PFSK-1 (cell line): ENCODE results near the gene SLC2A10.

ENCODE experiments used
- FOXP2 ChIP-seq: optimal IDR thresholded peaks from 2 replicates; pipeline ENCODE3; 2011; ENCODE audit warnings: borderline replicate concordance, control low read depth, inconsistent platforms; ENCODE audit not compliant: insufficient read depth; ENCODE audit errors: extremely low read length, extremely low read depth
- POLR2AphosphoS5 ChIP-seq: IDR thresholded peaks from 2 replicates; pipeline ENCODE4 v1.6.1; 2012; ENCODE audit warnings: low read depth, mild to moderate bottlenecking, control low read depth, low read length, moderate library complexity
- REST ChIP-seq, 2 experiments: IDR thresholded peaks; 2 replicates each; pipeline versions ENCODE4 v1.6.1 to v1.8.0; 2011 to 2012; ENCODE audit warnings: low read depth in 2 of 2, low read length in 2 of 2, control low read depth in 1 of 2, inconsistent platforms in 1 of 2, mild to moderate bottlenecking in 1 of 2, moderate library complexity in 1 of 2; ENCODE audit not compliant: insufficient read depth in 1 of 2
- SIN3A ChIP-seq: IDR thresholded peaks from 2 replicates; pipeline ENCODE4 v1.6.1; 2012; ENCODE audit warnings: mild to moderate bottlenecking, low read length, moderate library complexity, borderline replicate concordance; ENCODE audit not compliant: insufficient read depth
- TAF1 ChIP-seq: IDR thresholded peaks from 2 replicates; pipeline ENCODE4 v1.6.1; 2012; ENCODE audit warnings: low read length, control low read depth, borderline replicate concordance; ENCODE audit not compliant: insufficient read depth

Gene SLC2A10

GRCh38 chr20:46703435-46703834, 6.0 kb upstream of the SLC2A10 start:
- TF ChIP-seq FOXP2 = no peak

GRCh38 chr20:46704714-46705377, 4.6 kb upstream of the SLC2A10 start:
- TF ChIP-seq SIN3A = no peak
- TF ChIP-seq REST (IDR thresholded peaks at IDR 0.05; ENCODE audit: insufficient read depth in 1 of 2, low read depth in 2 of 2, low read length in 2 of 2) = no peak
- no peak for TF ChIP-seq TAF1
- TF ChIP-seq POLR2AphosphoS5 = no peak
- no peak for TF ChIP-seq FOXP2

- TF ChIP-seq FOXP2 (no peak), SIN3A (no peak), REST (IDR thresholded peaks at IDR 0.05; ENCODE audit: insufficient read depth in 1 of 2, low read depth in 2 of 2, low read length in 2 of 2) (no peak)
Measured at GRCh38 chr20:46705378-46705729, 4.1 kb upstream of the SLC2A10 start.

GRCh38 chr20:46706242-46706641, 3.2 kb upstream of the SLC2A10 start:
- TF ChIP-seq POLR2AphosphoS5 (no peak), REST (IDR thresholded peaks at IDR 0.05; ENCODE audit: insufficient read depth in 1 of 2, low read depth in 2 of 2, low read length in 2 of 2) (no peak), TAF1 (no peak), FOXP2 (no peak), SIN3A (no peak)

- TF ChIP-seq TAF1 = no peak
- no peak for TF ChIP-seq POLR2AphosphoS5
- TF ChIP-seq REST (IDR thresholded peaks at IDR 0.05; ENCODE audit: insufficient read depth in 1 of 2, low read depth in 2 of 2, low read length in 2 of 2) = no peak
- TF ChIP-seq FOXP2 = no peak
- no peak for TF ChIP-seq SIN3A
Measured at GRCh38 chr20:46708172-46708860, 1.1 kb upstream of the SLC2A10 start.
